HepG2 (cell line): ENCODE results near the gene SPHK1. TPM values are rescaled to one million over a fixed set of nuclear protein-coding genes. Genes with fewer than 3 reads are reported as not detected.

Experiments used
- ATF2 ChIP-seq: sonication (generic); formaldehyde crosslinking; IDR thresholded peaks from 2 replicates; pipeline ENCODE4 v1.4.0; 2020; ENCODE audit warnings: missing genetic modification reagents
- ELF4 ChIP-seq: sonication (generic); formaldehyde crosslinking; IDR thresholded peaks from 2 replicates; pipeline ENCODE4 v1.5.0; 2020; ENCODE audit warnings: missing genetic modification reagents, mild to moderate bottlenecking, moderate library complexity, borderline replicate concordance
- ETV6 ChIP-seq: sonication (generic); formaldehyde crosslinking; conservative IDR thresholded peaks from 2 replicates; pipeline ENCODE4 v1.4.0; 2020; ENCODE audit warnings: missing genetic modification reagents
- IRF9 ChIP-seq: sonication (generic); formaldehyde crosslinking; IDR thresholded peaks from 2 replicates; pipeline ENCODE4 v1.8.0; 2022; ENCODE audit warnings: missing genetic modification reagents, mild to moderate bottlenecking, borderline replicate concordance
- KLF11 ChIP-seq: IDR thresholded peaks from 2 replicates; pipeline ENCODE4 v1.6.1; 2016; ENCODE audit warnings: missing compliant biosample characterization
- MTA3 ChIP-seq: sonication (generic); formaldehyde crosslinking; IDR thresholded peaks from 2 replicates; pipeline ENCODE4 v1.4.0; 2020; ENCODE audit warnings: missing genetic modification reagents
- NBN ChIP-seq: fragments of 450-650 bp; conservative IDR thresholded peaks from 2 replicates; pipeline ENCODE4 v1.6.1; 2017
- NR1H2 ChIP-seq: sonication (generic); formaldehyde crosslinking; IDR thresholded peaks from 2 replicates; pipeline ENCODE4 v1.8.1; 2022; ENCODE audit warnings: low read depth, missing genetic modification reagents, borderline replicate concordance
- SMAD1 ChIP-seq: sonication (generic); formaldehyde crosslinking; IDR thresholded peaks from 2 replicates; pipeline ENCODE4 v1.4.0; 2020; ENCODE audit warnings: missing genetic modification reagents, low read depth, mild to moderate bottlenecking, borderline replicate concordance
- TEAD3 ChIP-seq: optimal IDR thresholded peaks from 2 replicates; pipeline ENCODE3; 2016; ENCODE audit warnings: borderline replicate concordance
- ZBTB33 ChIP-seq: sonication (generic); formaldehyde crosslinking; IDR thresholded peaks from 2 replicates; pipeline ENCODE4 v1.4.0; 2020; ENCODE audit warnings: missing genetic modification reagents
- ZNF160 ChIP-seq: sonication (generic); formaldehyde crosslinking; IDR thresholded peaks from 2 replicates; pipeline ENCODE4 v1.8.0; 2022; ENCODE audit warnings: mild to moderate bottlenecking, inconsistent platforms, missing genetic modification reagents
- ZNF232 ChIP-seq: sonication (generic); formaldehyde crosslinking; IDR thresholded peaks from 2 replicates; pipeline ENCODE4 v1.4.0; 2020; ENCODE audit warnings: missing genetic modification reagents, borderline replicate concordance
- ZNF329 ChIP-seq: sonication (generic); formaldehyde crosslinking; IDR thresholded peaks from 2 replicates; pipeline ENCODE4 v1.9.0; 2021; ENCODE audit warnings: low read depth, mild to moderate bottlenecking, missing genetic modification reagents
- ZNF687 ChIP-seq: sonication (generic); formaldehyde crosslinking; IDR thresholded peaks from 2 replicates; pipeline ENCODE4 v1.5.1; 2020; ENCODE audit warnings: mild to moderate bottlenecking, missing genetic modification reagents, moderate library complexity
- ZNF710 ChIP-seq: sonication (generic); formaldehyde crosslinking; IDR thresholded peaks from 2 replicates; pipeline ENCODE4 v1.5.0; 2020; ENCODE audit warnings: mild to moderate bottlenecking, missing genetic modification reagents, borderline replicate concordance
- ZNF761 ChIP-seq: sonication (generic); formaldehyde crosslinking; conservative IDR thresholded peaks from 2 replicates; pipeline ENCODE4 v1.4.0; 2020; ENCODE audit warnings: mild to moderate bottlenecking, missing genetic modification reagents
- polyA plus RNA-seq, 8 experiments: library from polyadenylated mRNA; depleted of rRNA in 3 of 8; stranded (reverse) in 7 of 8; unstranded in 1 of 8; fragments of >200 nt; fragmentation: Illumina TruSeq in 4 of 8; extraction: Trizol in 4 of 8; gene quantifications; 2 replicates each; pipeline versions ENCODE4 v1.2.1 to v1.2.3, GENCODE V29; 2011 to 2016; ENCODE audit warnings: low read depth in 4 of 8, missing spikeins in 1 of 8, mixed read lengths in 1 of 8; ENCODE audit not compliant: insufficient read depth in 1 of 8
- total RNA-seq, 5 experiments: library from RNA; depleted of rRNA; stranded (reverse); fragments of >200 nt; fragmentation: Illumina TruSeq; extraction: Trizol; gene quantifications; 2 replicates each; pipeline ENCODE4 v1.2.3, GENCODE V29; 2016; ENCODE audit warnings: low read depth in 1 of 5

Gene SPHK1
- total and polyA plus RNA-seq, 2 of the 13 experiments (the other 11 are each of a cell fraction or from before 2014, with no cell fraction given): 129 to 160 TPM

- TF ChIP-seq ATF2 (no peak), ZNF710 (CRISPR knock-in tag) (no peak; the same call in 1 of the 2 replicates), ZNF329 (CRISPR knock-in tag) (no peak), ELF4 (no peak), NBN (no peak), SMAD1 (CRISPR knock-in tag) (no peak), ZNF761 (CRISPR knock-in tag) (peak; percentile 86), ZNF160 (CRISPR knock-in tag) (peak; percentile 53; the same call in 1 of the 2 replicates), NR1H2 (CRISPR knock-in tag) (no peak), IRF9 (CRISPR knock-in tag) (peak; percentile 52; the same call in 1 of the 2 replicates), ZBTB33 (CRISPR knock-in tag) (peak; percentile 44; the same call in 1 of the 2 replicates), MTA3 (CRISPR knock-in tag) (no peak; the same call in 1 of the 2 replicates), TEAD3 (CRISPR knock-in tag) (peak; percentile 69), ZNF687 (CRISPR knock-in tag) (peak; percentile 53), ETV6 (CRISPR knock-in tag) (no peak), ZNF232 (CRISPR knock-in tag) (no peak), KLF11 (CRISPR knock-in tag) (0 out of 2 replicates have a peak, but pooled peaks have one; percentile 19)
Observed at GRCh38 chr17:76397687-76398522, 13.5 kb downstream of the SPHK1 start (continued).
